ENCODE results near the gene RAB4B. TPM values are rescaled to one million over a fixed set of nuclear protein-coding genes. Genes with fewer than 3 reads are reported as not detected.

RAB4B gene
- total and polyA plus RNA-seq, 2 experiments from 2014 or later, result 27.4 to 29.0 TPM

DNA sequence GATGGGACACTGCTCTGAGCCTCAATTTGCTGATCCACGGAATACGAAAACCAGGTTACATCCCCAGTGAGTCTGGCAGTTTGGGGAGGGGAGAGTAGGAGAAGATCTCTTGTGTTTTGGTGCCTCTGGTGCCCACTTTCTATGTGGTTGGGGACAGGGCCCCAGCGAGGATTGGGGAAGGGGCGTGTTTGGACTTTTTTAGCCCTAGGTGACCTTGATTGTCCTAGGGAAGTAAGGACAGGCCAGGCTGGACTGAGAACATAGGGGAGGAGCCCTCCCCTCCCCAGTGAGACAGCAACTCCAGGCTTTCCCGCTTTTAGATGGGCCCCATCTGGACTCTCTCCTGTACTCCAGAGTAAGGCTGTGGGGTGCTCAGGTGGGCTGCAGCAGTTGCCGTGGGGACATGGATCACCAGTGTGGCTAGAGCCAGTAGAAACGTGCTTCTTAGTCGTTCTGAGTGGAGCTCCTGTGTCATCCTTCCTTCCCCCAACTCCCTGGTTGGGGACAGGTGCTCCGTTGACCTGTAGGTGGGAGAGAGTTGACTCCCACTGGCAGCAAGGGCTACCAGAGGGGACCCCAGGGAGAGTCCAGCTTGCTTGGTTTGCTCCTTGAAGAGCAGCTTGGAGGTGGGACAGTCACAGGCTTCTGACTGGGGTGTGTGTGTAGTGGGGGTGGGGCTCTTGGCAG, 25.3 kb downstream of the RAB4B start (continued):
- TF ChIP-seq POLR2AphosphoS5 (IDR thresholded peaks at IDR 0.05; ENCODE audit: low read depth) (no peak), ZNF331 (CRISPR knock-in tag; IDR thresholded peaks at IDR 0.05; ENCODE audit: low read depth) (no peak), ZNF114 (CRISPR knock-in tag; IDR thresholded peaks at IDR 0.05) (no peak), STAT1 (IDR thresholded peaks at IDR 0.05; ENCODE audit: unreplicated experiment) (no peak), NANOG (IDR thresholded peaks at IDR 0.05; ENCODE audit: borderline replicate concordance) (no peak)
- TF ChIP-seq, protein P1, sequence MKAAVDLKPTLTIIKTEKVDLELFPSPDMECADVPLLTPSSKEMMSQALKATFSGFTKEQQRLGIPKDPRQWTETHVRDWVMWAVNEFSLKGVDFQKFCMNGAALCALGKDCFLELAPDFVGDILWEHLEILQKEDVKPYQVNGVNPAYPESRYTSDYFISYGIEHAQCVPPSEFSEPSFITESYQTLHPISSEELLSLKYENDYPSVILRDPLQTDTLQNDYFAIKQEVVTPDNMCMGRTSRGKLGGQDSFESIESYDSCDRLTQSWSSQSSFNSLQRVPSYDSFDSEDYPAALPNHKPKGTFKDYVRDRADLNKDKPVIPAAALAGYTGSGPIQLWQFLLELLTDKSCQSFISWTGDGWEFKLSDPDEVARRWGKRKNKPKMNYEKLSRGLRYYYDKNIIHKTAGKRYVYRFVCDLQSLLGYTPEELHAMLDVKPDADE (IDR thresholded peaks at IDR 0.05), result no peak
- TF ChIP-seq, protein P2, sequence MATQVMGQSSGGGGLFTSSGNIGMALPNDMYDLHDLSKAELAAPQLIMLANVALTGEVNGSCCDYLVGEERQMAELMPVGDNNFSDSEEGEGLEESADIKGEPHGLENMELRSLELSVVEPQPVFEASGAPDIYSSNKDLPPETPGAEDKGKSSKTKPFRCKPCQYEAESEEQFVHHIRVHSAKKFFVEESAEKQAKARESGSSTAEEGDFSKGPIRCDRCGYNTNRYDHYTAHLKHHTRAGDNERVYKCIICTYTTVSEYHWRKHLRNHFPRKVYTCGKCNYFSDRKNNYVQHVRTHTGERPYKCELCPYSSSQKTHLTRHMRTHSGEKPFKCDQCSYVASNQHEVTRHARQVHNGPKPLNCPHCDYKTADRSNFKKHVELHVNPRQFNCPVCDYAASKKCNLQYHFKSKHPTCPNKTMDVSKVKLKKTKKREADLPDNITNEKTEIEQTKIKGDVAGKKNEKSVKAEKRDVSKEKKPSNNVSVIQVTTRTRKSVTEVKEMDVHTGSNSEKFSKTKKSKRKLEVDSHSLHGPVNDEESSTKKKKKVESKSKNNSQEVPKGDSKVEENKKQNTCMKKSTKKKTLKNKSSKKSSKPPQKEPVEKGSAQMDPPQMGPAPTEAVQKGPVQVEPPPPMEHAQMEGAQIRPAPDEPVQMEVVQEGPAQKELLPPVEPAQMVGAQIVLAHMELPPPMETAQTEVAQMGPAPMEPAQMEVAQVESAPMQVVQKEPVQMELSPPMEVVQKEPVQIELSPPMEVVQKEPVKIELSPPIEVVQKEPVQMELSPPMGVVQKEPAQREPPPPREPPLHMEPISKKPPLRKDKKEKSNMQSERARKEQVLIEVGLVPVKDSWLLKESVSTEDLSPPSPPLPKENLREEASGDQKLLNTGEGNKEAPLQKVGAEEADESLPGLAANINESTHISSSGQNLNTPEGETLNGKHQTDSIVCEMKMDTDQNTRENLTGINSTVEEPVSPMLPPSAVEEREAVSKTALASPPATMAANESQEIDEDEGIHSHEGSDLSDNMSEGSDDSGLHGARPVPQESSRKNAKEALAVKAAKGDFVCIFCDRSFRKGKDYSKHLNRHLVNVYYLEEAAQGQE (IDR thresholded peaks at IDR 0.05; ENCODE audit: unreplicated experiment), result no peak
- TF ChIP-seq, protein P3, sequence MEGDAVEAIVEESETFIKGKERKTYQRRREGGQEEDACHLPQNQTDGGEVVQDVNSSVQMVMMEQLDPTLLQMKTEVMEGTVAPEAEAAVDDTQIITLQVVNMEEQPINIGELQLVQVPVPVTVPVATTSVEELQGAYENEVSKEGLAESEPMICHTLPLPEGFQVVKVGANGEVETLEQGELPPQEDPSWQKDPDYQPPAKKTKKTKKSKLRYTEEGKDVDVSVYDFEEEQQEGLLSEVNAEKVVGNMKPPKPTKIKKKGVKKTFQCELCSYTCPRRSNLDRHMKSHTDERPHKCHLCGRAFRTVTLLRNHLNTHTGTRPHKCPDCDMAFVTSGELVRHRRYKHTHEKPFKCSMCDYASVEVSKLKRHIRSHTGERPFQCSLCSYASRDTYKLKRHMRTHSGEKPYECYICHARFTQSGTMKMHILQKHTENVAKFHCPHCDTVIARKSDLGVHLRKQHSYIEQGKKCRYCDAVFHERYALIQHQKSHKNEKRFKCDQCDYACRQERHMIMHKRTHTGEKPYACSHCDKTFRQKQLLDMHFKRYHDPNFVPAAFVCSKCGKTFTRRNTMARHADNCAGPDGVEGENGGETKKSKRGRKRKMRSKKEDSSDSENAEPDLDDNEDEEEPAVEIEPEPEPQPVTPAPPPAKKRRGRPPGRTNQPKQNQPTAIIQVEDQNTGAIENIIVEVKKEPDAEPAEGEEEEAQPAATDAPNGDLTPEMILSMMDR (conservative IDR thresholded peaks at IDR 0.05; ENCODE audit: low read depth in 2 of 2), result no peak

DNA sequence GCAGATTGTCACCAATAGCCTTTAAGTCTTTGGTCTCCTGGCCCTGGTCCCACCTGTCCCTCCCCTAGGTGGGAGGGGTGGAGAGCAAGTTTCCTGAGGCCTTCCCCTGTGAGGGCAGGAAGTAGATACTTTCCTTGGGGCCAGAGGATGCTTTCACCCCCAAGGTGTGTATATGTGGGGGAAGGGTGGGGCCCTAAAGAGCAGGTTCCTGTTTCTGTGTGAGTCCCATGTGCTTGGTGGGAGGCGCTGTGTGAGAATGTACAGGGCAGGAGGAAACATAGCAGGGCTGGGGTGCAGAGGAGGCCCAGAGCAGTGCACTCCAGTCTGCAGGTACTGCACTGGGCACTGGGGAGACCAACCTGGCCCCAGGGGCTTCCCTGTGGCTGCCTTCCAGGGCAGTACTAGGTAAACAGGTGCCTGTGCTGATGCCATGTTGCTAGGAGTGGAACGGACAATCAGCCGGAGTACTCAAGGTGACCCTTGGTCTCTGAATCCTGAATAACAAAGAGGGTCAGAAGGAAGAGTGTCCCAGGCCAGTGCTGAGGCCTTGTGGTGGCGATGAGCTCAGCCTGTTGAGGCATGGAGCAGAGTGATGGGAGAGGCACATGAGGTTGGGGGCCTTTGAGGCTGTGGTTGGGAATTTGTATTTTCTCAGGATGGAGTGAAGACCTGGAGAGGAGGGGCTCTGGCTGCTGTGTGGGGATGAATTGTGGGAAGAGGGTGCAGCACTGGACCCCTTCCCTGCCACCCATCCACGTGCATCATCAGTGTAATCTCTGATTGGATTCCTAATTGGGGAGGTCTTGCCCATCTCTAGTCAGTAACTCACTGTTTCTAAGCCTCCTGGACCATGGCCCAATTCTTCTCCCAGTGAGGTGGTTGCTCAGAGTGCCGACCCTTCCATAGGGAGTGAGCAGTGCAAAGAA, 26.1 kb downstream of the RAB4B start:
- H3K36me3 Mint-ChIP-seq (ENCODE audit: low read depth), result peaks cover 67% of the 10 kb centered on the region
- H3K4me3 ChIP-seq, result peak overlapping the region; percentile 35
- TF ChIP-seq POLR2AphosphoS5 (IDR thresholded peaks at IDR 0.05; ENCODE audit: low read depth) (no peak), ZNF114 (CRISPR knock-in tag; IDR thresholded peaks at IDR 0.05) (no peak)
- peak; percentile 56 for DNase-seq (ENCODE audit: low spot score)
- H3K4me3 Mint-ChIP-seq, result peak overlapping the region; percentile 39; the same call in 2 of the 3 replicates
- H3K27me3 ChIP-seq (ENCODE audit: insufficient read depth), result no peaks in the 10 kb centered on the region
- H3K27ac Mint-ChIP-seq, result peak overlapping the region; percentile 88
- H3K27ac ChIP-seq (ENCODE audit: low read depth), result peak overlapping the region; percentile 90
- peaks cover 62% of the 10 kb centered on the region for H4K20me1 ChIP-seq (replicated peaks; ENCODE audit: insufficient read depth)
- peaks cover 38% of the 10 kb centered on the region for H3F3A ChIP-seq (replicated peaks; ENCODE audit: low read depth)
- H3K36me3 ChIP-seq (ENCODE audit: insufficient read depth), result peaks cover 8% of the 10 kb centered on the region; the same call in 1 of the 2 replicates
- peaks cover 69% of the 10 kb centered on the region for H3K4me1 Mint-ChIP-seq
- H3K9me3 Mint-ChIP-seq, result no peaks in the 10 kb centered on the region
- H3K9me2 ChIP-seq (ENCODE audit: insufficient read depth), result no peaks in the 10 kb centered on the region
- H3K79me2 ChIP-seq (replicated peaks; ENCODE audit: insufficient read depth), result peaks cover 80% of the 10 kb centered on the region
- peaks cover 63% of the 10 kb centered on the region for H3K4me1 ChIP-seq (ENCODE audit: insufficient read depth)
- ATAC-seq, result no peak
- H3K4me2 ChIP-seq, result peak overlapping the region; percentile 71
- no peak overlapping the region for H2AFZ ChIP-seq
- peaks cover 48% of the 10 kb centered on the region for H3K27me3 Mint-ChIP-seq (ENCODE audit: insufficient read depth, low read depth, poor library complexity)
